HL-60 (cell line): ENCODE data around the gene CRYBA4.

Source experiments
- POLR2AphosphoS5 ChIP-seq: IDR thresholded peaks from 2 replicates; pipeline ENCODE4 v1.6.1; 2012; ENCODE audit warnings: low read depth
- TF ChIP-seq, protein P1 (sequence below): IDR thresholded peaks from one replicate; pipeline ENCODE4 v1.5.1; 2011; ENCODE audit warnings: low read length, control low read depth, inconsistent platforms; ENCODE audit not compliant: insufficient read depth
- TF ChIP-seq, protein P2 (sequence below): IDR thresholded peaks from 2 replicates; pipeline ENCODE4 v1.6.1; 2012; ENCODE audit warnings: low read depth; ENCODE audit not compliant: insufficient replicate concordance

DNA sequence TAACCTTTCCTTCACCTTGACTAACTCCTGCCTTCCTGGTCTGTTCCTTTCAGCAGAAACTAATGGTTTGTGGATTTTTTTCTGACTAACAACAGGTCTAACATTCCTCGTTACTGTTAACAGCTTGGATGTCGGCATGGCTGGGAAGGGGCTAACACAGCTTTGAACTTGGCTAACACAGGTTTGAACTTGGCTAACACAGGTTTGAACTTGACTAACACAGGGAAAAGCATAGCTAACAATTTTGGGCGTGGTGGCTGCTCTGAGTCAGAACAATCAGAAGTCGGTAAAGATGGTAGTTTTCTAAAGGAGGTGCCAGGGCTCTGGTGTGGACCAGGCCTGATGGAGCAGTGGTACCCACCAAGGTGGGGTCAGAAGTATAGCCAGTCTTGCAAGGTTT, 51.7 kb downstream of the CRYBA4 start:
- TF ChIP-seq POLR2AphosphoS5, result no peak
- TF ChIP-seq, protein P1, sequence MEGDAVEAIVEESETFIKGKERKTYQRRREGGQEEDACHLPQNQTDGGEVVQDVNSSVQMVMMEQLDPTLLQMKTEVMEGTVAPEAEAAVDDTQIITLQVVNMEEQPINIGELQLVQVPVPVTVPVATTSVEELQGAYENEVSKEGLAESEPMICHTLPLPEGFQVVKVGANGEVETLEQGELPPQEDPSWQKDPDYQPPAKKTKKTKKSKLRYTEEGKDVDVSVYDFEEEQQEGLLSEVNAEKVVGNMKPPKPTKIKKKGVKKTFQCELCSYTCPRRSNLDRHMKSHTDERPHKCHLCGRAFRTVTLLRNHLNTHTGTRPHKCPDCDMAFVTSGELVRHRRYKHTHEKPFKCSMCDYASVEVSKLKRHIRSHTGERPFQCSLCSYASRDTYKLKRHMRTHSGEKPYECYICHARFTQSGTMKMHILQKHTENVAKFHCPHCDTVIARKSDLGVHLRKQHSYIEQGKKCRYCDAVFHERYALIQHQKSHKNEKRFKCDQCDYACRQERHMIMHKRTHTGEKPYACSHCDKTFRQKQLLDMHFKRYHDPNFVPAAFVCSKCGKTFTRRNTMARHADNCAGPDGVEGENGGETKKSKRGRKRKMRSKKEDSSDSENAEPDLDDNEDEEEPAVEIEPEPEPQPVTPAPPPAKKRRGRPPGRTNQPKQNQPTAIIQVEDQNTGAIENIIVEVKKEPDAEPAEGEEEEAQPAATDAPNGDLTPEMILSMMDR, result no peak
- TF ChIP-seq, protein P2, sequence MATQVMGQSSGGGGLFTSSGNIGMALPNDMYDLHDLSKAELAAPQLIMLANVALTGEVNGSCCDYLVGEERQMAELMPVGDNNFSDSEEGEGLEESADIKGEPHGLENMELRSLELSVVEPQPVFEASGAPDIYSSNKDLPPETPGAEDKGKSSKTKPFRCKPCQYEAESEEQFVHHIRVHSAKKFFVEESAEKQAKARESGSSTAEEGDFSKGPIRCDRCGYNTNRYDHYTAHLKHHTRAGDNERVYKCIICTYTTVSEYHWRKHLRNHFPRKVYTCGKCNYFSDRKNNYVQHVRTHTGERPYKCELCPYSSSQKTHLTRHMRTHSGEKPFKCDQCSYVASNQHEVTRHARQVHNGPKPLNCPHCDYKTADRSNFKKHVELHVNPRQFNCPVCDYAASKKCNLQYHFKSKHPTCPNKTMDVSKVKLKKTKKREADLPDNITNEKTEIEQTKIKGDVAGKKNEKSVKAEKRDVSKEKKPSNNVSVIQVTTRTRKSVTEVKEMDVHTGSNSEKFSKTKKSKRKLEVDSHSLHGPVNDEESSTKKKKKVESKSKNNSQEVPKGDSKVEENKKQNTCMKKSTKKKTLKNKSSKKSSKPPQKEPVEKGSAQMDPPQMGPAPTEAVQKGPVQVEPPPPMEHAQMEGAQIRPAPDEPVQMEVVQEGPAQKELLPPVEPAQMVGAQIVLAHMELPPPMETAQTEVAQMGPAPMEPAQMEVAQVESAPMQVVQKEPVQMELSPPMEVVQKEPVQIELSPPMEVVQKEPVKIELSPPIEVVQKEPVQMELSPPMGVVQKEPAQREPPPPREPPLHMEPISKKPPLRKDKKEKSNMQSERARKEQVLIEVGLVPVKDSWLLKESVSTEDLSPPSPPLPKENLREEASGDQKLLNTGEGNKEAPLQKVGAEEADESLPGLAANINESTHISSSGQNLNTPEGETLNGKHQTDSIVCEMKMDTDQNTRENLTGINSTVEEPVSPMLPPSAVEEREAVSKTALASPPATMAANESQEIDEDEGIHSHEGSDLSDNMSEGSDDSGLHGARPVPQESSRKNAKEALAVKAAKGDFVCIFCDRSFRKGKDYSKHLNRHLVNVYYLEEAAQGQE, result no peak
